ENCODE measurements around the gene AVPR2. TPM values are rescaled to one million over a fixed set of nuclear protein-coding genes. Genes with fewer than 3 reads are reported as not detected.

AVPR2 gene
- total RNA-seq, 1 donor from 2014 or later: 4.8 TPM

DNA sequence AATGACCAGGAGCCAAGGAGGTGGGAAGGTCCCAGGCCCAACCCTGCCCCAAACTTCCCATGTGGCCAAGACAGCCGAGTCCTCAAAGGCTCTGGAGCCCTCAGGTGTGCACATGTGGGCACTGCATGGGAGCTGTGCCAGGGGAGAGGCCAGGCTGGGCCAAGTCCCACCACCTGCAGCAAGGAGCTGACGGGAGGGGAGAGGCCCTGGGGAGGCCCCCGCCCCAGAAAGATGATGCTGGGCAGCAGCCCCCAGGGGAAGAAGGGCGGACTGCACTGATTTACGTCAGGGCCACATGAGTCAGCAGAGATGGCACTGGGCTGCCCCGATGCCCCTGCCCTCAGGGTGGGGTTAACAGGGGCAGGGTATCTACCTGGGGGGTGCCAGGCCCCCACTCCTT is 19.9 kb upstream of the AVPR2 start:
- no peak overlapping the region for H3K4me3 ChIP-seq
- H3K36me3 ChIP-seq: no peaks in the 10 kb centered on the region
- intact Hi-C loops (cut with DNase I): no loop called here
- peaks cover 12% of the 10 kb centered on the region for H3K27me3 ChIP-seq
- no peaks in the 10 kb centered on the region for H3K4me1 ChIP-seq
- no peak for DNase-seq (ENCODE audit: low spot score in 2 of 2)
- TF ChIP-seq, protein P1, sequence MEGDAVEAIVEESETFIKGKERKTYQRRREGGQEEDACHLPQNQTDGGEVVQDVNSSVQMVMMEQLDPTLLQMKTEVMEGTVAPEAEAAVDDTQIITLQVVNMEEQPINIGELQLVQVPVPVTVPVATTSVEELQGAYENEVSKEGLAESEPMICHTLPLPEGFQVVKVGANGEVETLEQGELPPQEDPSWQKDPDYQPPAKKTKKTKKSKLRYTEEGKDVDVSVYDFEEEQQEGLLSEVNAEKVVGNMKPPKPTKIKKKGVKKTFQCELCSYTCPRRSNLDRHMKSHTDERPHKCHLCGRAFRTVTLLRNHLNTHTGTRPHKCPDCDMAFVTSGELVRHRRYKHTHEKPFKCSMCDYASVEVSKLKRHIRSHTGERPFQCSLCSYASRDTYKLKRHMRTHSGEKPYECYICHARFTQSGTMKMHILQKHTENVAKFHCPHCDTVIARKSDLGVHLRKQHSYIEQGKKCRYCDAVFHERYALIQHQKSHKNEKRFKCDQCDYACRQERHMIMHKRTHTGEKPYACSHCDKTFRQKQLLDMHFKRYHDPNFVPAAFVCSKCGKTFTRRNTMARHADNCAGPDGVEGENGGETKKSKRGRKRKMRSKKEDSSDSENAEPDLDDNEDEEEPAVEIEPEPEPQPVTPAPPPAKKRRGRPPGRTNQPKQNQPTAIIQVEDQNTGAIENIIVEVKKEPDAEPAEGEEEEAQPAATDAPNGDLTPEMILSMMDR (IDR thresholded peaks at IDR 0.05): no peak
- no peaks in the 10 kb centered on the region for H3K9me3 ChIP-seq
- no peak overlapping the region for H3K27ac ChIP-seq

DNA sequence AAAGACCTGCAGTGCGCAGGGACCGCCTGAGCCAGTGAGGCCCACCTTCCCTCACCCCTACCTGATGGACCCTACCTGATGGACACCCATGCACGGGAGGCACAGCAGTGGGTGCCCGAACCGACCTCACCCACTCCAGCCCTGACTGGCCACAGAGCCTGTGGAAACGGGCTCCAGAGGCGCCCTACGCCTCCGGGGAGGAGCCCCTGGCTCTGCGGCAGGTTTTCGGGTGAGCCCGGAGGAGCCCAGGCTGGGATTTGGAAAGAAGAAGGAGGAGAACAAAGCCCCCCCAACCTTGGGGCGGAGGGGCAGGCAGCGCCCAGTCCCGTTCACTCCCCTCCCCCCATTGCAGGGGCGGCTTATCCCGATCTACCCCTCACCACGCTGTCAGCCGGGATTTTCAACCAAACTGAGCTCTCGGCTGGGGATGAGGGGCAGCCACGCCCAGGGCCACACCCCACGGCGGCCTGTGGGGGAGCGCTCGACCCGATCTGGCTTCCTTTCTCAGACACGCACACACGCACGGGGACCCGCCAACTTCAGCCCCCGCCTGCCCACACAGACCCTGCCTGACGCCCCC is 19.2 kb upstream of the AVPR2 start:
- Histone ChIP-seq H3K36me3 (no peaks in the 10 kb centered on the region), H3K4me3 (peak overlapping the region in 1 of 2 donors; percentile 9), H3K9me3 (no peaks in the 10 kb centered on the region), H3K27me3 (peaks cover 12% of the 10 kb centered on the region), H3K27ac (no peak overlapping the region), H3K4me1 (no peaks in the 10 kb centered on the region)
- no peak for DNase-seq (ENCODE audit: low spot score in 2 of 2)
- intact Hi-C loops (cut with DNase I): no loop called here
- TF ChIP-seq, protein P1 (IDR thresholded peaks at IDR 0.05): no peak

DNA sequence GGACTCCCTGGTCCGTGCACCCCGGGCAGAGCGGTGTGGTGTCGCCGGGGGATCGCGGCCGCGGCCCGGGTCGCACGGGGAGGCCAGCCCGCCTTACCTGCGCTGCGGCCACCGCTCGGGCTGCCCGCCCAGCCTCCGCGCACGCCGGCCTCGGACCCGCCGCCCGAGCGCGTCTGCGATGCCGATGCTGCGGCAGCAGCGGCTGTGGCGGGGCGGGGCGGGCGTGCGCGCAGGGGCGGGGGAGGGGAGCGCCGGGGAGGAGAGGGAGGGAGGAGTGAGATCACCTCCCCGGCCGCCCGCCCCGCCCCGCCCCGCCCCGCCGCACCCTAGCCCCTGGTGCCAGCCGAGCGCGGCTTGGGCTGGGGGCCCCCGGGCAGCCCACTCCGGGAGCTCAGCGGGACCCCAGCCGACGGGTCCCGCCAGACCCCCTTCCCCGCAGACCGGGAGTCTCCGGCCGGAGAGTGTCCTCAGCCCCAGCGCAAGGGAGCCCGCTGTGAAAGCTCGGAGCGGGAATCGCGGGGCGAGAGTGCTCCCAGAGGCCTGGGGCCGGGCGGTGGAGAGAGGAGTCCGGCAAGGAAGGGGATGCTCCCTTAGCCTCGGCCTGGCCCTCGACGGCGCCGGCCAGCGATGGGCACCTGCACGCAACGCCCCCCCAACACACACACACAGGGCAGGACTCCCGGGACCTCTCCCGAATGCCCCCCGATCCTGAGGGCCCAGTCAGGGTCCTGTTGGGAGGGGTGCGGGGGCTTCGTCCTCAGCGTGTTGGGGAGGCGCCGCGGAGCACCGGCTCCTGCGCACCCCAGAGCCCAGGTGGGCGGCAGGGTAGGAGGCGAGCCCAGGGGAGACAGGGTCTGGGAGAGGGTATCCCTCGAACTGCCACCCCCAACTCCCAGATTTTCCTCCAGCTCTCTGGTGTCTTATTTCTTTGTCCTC is 18.2 kb upstream of the AVPR2 start, which contains the start of gene L1CAM:
TSS of gene L1CAM (minus strand) at position 206 of the 936 bp plus-strand sequence. CDS start 10,337 bp downstream, outside the sequence.
- no peaks in the 10 kb centered on the region for H3K36me3 ChIP-seq
- TF ChIP-seq, protein P1 (IDR thresholded peaks at IDR 0.05): no peak
- H3K27me3 ChIP-seq: peaks cover 12% of the 10 kb centered on the region
- no peaks in the 10 kb centered on the region for H3K4me1 ChIP-seq
- H3K9me3 ChIP-seq: no peaks in the 10 kb centered on the region
- intact Hi-C loops (cut with DNase I): no loop called here
- peak within 1 kb of the TSS in 1 of 2 donors; percentile 27 for H3K4me3 ChIP-seq
- no peak for DNase-seq (ENCODE audit: low spot score in 2 of 2)
- no peak within 1 kb of the TSS for H3K27ac ChIP-seq

DNA sequence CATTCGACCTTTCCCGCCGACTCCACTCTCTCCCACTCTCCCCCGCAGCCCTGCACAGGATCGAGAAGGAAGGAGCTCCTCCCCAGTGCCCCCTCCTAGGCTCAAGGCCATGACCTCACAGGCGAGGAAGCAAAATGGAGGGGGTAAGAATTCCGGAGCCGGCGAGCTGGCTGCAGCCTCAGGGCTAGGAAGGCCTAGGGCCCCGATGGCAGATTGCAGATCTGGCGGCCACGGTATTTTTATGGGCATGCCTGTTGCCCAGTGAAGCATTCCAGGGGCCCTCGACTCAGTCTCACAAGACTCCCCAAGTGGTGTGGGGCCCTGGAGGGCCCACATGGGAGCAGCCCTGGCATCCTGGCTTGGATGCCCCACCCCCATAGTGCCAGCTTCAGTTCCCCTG is 17.6 kb upstream of the AVPR2 start:
- intact Hi-C loops (cut with DNase I): no loop called here
- H3K4me3 ChIP-seq: no peak overlapping the region
- H3K9me3 ChIP-seq: no peaks in the 10 kb centered on the region
- H3K27me3 ChIP-seq: peaks cover 12% of the 10 kb centered on the region
- no peak overlapping the region for H3K27ac ChIP-seq
- H3K36me3 ChIP-seq: no peaks in the 10 kb centered on the region
- no peaks in the 10 kb centered on the region for H3K4me1 ChIP-seq
- no peak for DNase-seq (ENCODE audit: low spot score in 2 of 2)
- TF ChIP-seq, protein P1 (IDR thresholded peaks at IDR 0.05): no peak

DNA sequence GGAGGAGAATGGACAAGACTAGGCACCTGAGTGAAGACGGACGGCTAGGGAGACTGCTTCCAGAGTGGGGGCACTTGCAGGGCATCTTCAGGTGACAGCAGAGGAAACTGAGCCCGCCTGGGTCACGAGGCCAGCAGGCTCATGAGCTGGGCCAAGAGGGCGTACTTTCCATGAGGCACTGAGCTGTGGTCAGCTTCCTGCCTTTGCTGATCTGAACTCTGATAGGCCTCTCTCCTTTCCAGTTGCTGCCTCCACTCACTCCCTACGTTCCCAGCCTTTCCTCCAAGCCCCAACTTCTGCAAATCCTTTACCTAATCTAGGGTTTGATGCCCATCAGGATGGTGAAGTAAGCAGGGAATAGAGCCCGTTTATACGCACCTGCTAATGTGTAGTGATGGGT is 17.1 kb upstream of the AVPR2 start:
- TF ChIP-seq, protein P1 (IDR thresholded peaks at IDR 0.05): no peak
- no peaks in the 10 kb centered on the region for H3K9me3 ChIP-seq
- no peaks in the 10 kb centered on the region for H3K36me3 ChIP-seq
- peaks cover 12% of the 10 kb centered on the region for H3K27me3 ChIP-seq
- no peak overlapping the region for H3K27ac ChIP-seq
- H3K4me1 ChIP-seq: no peaks in the 10 kb centered on the region
- intact Hi-C loops (cut with DNase I): no loop called here
- no peak for DNase-seq (ENCODE audit: low spot score in 2 of 2)
- no peak overlapping the region for H3K4me3 ChIP-seq
